Nephron (organoid): ENCODE results near the gene ADAD1.

Experiments
- H3K27ac Mint-ChIP-seq, 3 experiments: 2 replicates each; pipeline ENCODE4 v1.8.0; 2020; ENCODE audit warnings: mixed read lengths in 3 of 3, mild to moderate bottlenecking in 2 of 3, moderate library complexity in 1 of 3
- H3K27me3 Mint-ChIP-seq: 2 replicates; pipeline ENCODE4 v1.8.0; 2021; ENCODE audit warnings: low read depth, mild to moderate bottlenecking, moderate library complexity, mixed read lengths
- H3K36me3 Mint-ChIP-seq: 2 replicates; pipeline ENCODE4 v1.8.0; 2020; ENCODE audit warnings: low read depth, mixed read lengths
- H3K4me1 Mint-ChIP-seq: 2 replicates; pipeline ENCODE4 v1.8.0; 2020; ENCODE audit warnings: mixed read lengths
- H3K4me3 Mint-ChIP-seq, 3 experiments: 2 replicates each; pipeline ENCODE4 v1.8.0; 2020; ENCODE audit warnings: mild to moderate bottlenecking in 3 of 3, mixed read lengths in 3 of 3, moderate library complexity in 2 of 3
- H3K9me3 Mint-ChIP-seq: 2 replicates; pipeline ENCODE4 v1.8.0; 2020; ENCODE audit warnings: mixed read lengths
- TF ChIP-seq, protein P1 (sequence below), 3 experiments: fragments of 200-600 bp; sonication (generic); IDR thresholded peaks; one replicate each; pipeline ENCODE4 v1.5.0; 2021; ENCODE audit warnings: antibody characterized with exemption in 3 of 3; ENCODE audit not compliant: unreplicated experiment in 3 of 3

The ADAD1 gene

DNA sequence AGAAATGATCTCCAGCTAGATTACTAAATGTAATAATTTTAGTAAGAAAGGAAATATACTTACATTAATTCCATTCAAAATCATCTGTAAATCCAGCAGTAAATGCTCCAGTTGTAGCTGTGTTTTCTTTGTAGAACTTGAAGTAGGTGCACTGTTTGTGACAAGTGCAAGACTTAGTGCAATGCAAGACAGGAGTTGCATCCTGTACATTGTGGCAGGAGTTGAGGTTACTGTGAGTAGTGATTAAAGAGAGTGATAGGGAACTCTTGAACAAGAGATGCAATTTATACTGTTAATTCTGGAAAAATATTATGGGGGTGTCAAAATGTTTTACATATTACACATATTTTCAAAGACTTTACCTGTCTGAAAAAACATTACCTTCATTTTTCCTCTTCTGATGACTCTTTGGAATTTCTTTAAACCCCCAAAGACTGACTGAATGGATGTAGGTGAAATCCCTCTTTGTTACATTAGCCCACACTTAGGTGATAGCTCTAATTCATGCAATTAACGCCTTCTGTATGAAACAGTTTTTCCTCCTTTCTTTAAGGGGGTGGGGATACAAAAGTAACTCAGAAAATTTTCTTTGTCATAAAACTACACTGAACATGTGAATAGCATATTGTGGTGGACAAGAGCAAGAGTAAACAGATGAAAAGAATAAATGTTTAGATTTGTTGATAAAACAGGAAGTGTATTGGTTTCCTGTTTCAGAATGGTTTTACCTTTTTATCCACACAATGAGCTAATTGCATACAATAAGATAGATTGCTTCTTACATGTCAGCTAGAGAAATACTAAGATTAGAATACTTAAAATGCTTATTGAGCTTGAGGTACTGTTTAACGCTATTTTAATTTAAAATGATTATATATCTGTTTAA lies 77.7 kb downstream of the ADAD1 start, which contains the start of gene IL2:
Gene IL2, minus strand, starts transcription at position 495 of the 886 bp plus-strand sequence. Its CDS starts 285 bp downstream, at position 210.
- Mint-ChIP-seq H3K27ac (no peak within 1 kb of the TSS), H3K36me3 (no peaks in the 10 kb centered on the region), H3K4me3 (no peak within 1 kb of the TSS), H3K27me3 (no peaks in the 10 kb centered on the region), H3K4me1 (no peaks in the 10 kb centered on the region), H3K9me3 (no peaks in the 10 kb centered on the region)
- TF ChIP-seq, protein P1, sequence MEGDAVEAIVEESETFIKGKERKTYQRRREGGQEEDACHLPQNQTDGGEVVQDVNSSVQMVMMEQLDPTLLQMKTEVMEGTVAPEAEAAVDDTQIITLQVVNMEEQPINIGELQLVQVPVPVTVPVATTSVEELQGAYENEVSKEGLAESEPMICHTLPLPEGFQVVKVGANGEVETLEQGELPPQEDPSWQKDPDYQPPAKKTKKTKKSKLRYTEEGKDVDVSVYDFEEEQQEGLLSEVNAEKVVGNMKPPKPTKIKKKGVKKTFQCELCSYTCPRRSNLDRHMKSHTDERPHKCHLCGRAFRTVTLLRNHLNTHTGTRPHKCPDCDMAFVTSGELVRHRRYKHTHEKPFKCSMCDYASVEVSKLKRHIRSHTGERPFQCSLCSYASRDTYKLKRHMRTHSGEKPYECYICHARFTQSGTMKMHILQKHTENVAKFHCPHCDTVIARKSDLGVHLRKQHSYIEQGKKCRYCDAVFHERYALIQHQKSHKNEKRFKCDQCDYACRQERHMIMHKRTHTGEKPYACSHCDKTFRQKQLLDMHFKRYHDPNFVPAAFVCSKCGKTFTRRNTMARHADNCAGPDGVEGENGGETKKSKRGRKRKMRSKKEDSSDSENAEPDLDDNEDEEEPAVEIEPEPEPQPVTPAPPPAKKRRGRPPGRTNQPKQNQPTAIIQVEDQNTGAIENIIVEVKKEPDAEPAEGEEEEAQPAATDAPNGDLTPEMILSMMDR (IDR thresholded peaks at IDR 0.05; ENCODE audit: unreplicated experiment in 3 of 3), result no peak

DNA sequence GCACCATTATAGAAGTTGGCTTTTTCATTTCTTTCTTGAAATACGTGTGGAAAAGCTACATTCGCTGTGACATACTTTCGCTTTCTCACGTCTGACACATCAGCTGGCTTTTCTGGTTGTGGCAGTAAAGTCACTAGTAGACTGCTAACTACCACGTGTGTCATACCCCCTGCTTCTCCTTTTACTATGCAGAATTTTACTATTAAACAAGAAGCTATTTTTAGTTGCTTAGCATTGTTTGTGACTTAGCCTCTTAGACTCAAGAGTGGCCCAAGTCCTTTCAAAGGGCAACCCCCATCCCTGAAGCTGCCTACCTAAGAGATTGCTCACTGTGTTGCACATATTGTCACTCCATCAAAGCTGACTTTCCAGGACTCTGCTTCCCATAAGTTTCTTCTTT lies 79.8 kb downstream of the ADAD1 start:
- H3K4me1 Mint-ChIP-seq, result no peaks in the 10 kb centered on the region
- H3K36me3 Mint-ChIP-seq, result no peaks in the 10 kb centered on the region
- H3K9me3 Mint-ChIP-seq, result peaks cover 5% of the 10 kb centered on the region
- H3K27me3 Mint-ChIP-seq, result no peaks in the 10 kb centered on the region
- TF ChIP-seq, protein P1 (IDR thresholded peaks at IDR 0.05; ENCODE audit: unreplicated experiment in 3 of 3), result no peak
- H3K4me3 Mint-ChIP-seq, result no peak overlapping the region
- no peak overlapping the region for H3K27ac Mint-ChIP-seq

DNA sequence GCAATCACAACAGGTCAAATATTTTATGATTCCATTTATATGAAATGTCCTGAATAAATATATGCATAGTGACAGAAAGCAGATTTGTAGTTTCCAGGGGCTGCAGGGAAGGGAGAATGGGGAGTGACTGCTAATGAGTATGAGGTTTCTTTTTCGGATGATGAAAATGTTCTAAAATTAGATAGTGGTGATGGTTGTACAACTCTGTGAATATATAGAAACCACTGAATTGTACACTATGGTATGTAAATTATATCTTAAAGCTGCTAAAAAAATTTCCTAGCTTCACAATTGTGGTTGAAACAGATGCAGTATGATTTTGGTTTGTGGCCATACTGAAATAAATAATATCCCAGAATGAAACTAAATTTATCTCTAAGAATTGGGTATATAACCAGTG lies 90.6 kb downstream of the ADAD1 start:
- TF ChIP-seq, protein P1 (IDR thresholded peaks at IDR 0.05; ENCODE audit: unreplicated experiment in 3 of 3), result no peak
- H3K4me1 Mint-ChIP-seq, result no peaks in the 10 kb centered on the region
- H3K9me3 Mint-ChIP-seq, result peaks cover 21% of the 10 kb centered on the region
- peaks cover 3% of the 10 kb centered on the region for H3K27me3 Mint-ChIP-seq
- no peaks in the 10 kb centered on the region for H3K36me3 Mint-ChIP-seq
- no peak overlapping the region for H3K27ac Mint-ChIP-seq
- H3K4me3 Mint-ChIP-seq, result no peak overlapping the region

DNA sequence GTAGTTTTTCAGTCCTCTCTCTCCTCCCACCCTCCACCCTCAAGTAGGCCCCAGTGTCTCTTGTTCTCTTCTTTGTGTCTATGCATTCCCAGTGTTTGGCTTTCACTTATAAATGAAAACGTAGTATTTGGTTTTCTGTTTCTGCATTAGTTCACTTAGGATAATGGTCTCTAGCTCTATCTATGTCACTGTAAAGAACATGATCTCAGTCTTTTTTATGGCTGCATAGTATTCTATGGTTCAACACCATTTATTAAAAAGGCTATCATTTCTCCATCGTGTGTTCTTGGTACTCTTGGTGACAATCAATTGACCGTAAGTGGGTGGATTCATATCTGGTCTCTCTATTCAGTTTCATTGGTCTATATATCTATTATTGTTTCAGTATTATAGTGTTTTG lies 96.4 kb downstream of the ADAD1 start:
- Mint-ChIP-seq H3K4me3 (no peak overlapping the region), H3K4me1 (peaks cover 5% of the 10 kb centered on the region), H3K27ac (no peak overlapping the region), H3K9me3 (peaks cover 17% of the 10 kb centered on the region), H3K36me3 (no peaks in the 10 kb centered on the region), H3K27me3 (peaks cover 3% of the 10 kb centered on the region)
- TF ChIP-seq, protein P1 (IDR thresholded peaks at IDR 0.05; ENCODE audit: unreplicated experiment in 3 of 3), result no peak

DNA sequence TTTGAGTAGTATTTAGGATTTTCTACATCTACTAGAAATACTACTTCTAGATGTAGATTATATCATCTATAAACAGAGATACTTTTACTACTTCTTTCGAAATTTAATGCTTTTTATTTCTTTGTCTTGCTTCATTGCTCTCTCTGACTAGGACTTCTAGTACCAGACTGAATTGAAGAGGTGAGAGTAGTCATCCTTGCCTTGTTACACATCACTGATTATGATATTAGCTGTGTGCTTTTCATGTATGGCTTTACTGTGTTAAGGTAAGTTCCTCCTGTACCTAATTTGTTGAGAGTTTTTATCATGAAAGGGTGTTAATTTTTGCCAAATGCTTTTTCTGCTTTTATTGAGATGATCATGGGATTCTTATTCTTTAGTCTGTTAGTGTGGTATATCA lies 97.3 kb downstream of the ADAD1 start:
- H3K27me3 Mint-ChIP-seq, result peaks cover 3% of the 10 kb centered on the region
- H3K4me3 Mint-ChIP-seq, result no peak overlapping the region
- no peaks in the 10 kb centered on the region for H3K36me3 Mint-ChIP-seq
- H3K9me3 Mint-ChIP-seq, result peaks cover 10% of the 10 kb centered on the region
- peaks cover 5% of the 10 kb centered on the region for H3K4me1 Mint-ChIP-seq
- no peak overlapping the region for H3K27ac Mint-ChIP-seq
- TF ChIP-seq, protein P1 (IDR thresholded peaks at IDR 0.05; ENCODE audit: unreplicated experiment in 3 of 3), result no peak

DNA sequence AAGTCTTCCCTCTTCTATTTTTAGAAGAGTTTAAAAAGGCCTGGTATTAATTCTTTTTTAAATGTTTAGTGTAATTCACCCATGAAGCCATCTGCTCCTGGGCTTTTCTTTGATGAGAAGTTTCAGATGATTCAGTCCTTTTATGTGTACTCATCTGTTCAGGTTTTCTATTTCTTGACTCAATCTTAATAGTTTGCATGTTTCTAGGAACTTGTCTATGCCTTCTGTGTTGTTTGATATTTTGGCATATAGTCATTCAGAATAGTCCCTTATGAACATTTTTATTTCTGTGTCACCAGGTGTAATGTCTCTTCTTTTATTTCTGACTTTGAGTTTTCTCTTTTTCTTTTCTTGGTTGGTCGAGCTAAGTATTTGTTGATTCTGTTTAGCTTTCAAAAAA lies 97.9 kb downstream of the ADAD1 start:
- H3K27me3 Mint-ChIP-seq, result peaks cover 3% of the 10 kb centered on the region
- peaks cover 8% of the 10 kb centered on the region for H3K4me1 Mint-ChIP-seq
- H3K36me3 Mint-ChIP-seq, result no peaks in the 10 kb centered on the region
- TF ChIP-seq, protein P1 (IDR thresholded peaks at IDR 0.05; ENCODE audit: unreplicated experiment in 3 of 3), result no peak
- no peak overlapping the region for H3K4me3 Mint-ChIP-seq
- H3K9me3 Mint-ChIP-seq, result peaks cover 9% of the 10 kb centered on the region
- H3K27ac Mint-ChIP-seq, result no peak overlapping the region
